Gastrocnemius medialis (tissue), 4 donors: ENCODE measurements around the gene DUSP22. TPM values are rescaled to one million over a fixed set of nuclear protein-coding genes. Genes with fewer than 3 reads are reported as not detected.
"Not testable (repeated sequence)": the region's sequence is repeated elsewhere in the genome, so short reads cannot be mapped to it uniquely, and the experiment has no call there.

Experiments
- ATAC-seq, 2 donors: fragments of 150-250 bp; one replicate each; pipeline ENCODE4 v1.9.1; 2016
- DNase-seq, 2 donors: peaks; one replicate each; pipeline ENCODE4 v3.0.0-alpha.2; 2019
- H3K27ac ChIP-seq, 4 donors: fragments of 200-600 bp; sonication (generic); 1 replicate in 1 of 4; 2 replicates in 3 of 4; pipeline ENCODE4 v1.5.1; 2016 to 2018; ENCODE audit warnings: mild to moderate bottlenecking in 2 of 4, moderate library complexity in 1 of 4
- H3K27me3 ChIP-seq, 3 donors: fragments of 200-600 bp; sonication (generic) in 2 of 3; 1 replicate in 1 of 3; 2 replicates in 2 of 3; pipeline versions ENCODE4 v1.5.1 to v1.6.0; 2016 to 2019; ENCODE audit warnings: mild to moderate bottlenecking in 1 of 3, moderate library complexity in 1 of 3
- H3K36me3 ChIP-seq, 2 donors: fragments of 200-600 bp; sonication (generic) in 1 of 2; one replicate each; pipeline ENCODE4 v1.5.1; 2017 to 2018
- H3K4me1 ChIP-seq, 2 donors: fragments of 200-600 bp; sonication (generic) in 1 of 2; one replicate each; pipeline ENCODE4 v1.5.1; 2016 to 2017; ENCODE audit warnings: mild to moderate bottlenecking in 2 of 2
- H3K4me3 ChIP-seq, 4 donors: fragments of 200-600 bp; sonication (generic) in 3 of 4; 1 replicate in 1 of 4; 2 replicates in 3 of 4; pipeline ENCODE4 v1.5.1; 2016 to 2019; ENCODE audit warnings: mild to moderate bottlenecking in 2 of 4
- H3K9me3 ChIP-seq, 3 donors: fragments of 200-600 bp; sonication (generic) in 2 of 3; 1 replicate in 1 of 3; 2 replicates in 2 of 3; pipeline ENCODE4 v1.5.1; 2016 to 2019
- POLR2A ChIP-seq, 2 donors: fragments of 450-650 bp; IDR thresholded peaks; one replicate each; pipeline ENCODE4 v1.6.1; 2017; ENCODE audit warnings: antibody characterized with exemption in 2 of 2, mild to moderate bottlenecking in 2 of 2, moderate library complexity in 2 of 2
- in situ Hi-C, 4 donors: fragments of 200-750 bp; cut with MboI; loops; one replicate each; pipeline versions ENCODE4 v1.15.0 to v1.8.0; 2017; ENCODE audit warnings: low sequenced_read_pairs in 4 of 4
- intact Hi-C: fragments of 100-400 bp; cut with DNase I; formaldehyde crosslinking; loops from one replicate; pipeline ENCODE4 v1.15.1; 2023; ENCODE audit warnings: low total_unique reads
- total RNA-seq, 4 donors: library from RNA; depleted of rRNA; stranded (reverse); fragments of >200 nt; gene quantifications; one replicate each; pipeline versions ENCODE4 v1.1.0 to v1.2.3, GENCODE V29; 2016
- TF ChIP-seq, protein P1 (sequence below), 5 experiments: fragments of 450-650 bp in 3 of 5; fragments of 200-600 bp in 2 of 5; sonication (generic) in 2 of 5; IDR thresholded peaks in 4 of 5; conservative IDR thresholded peaks in 1 of 5; 1 replicate in 4 of 5; 2 replicates in 1 of 5; pipeline ENCODE4 v1.5.1; 2016 to 2019; ENCODE audit warnings: antibody characterized with exemption in 5 of 5, mild to moderate bottlenecking in 3 of 5, moderate library complexity in 3 of 5

The DUSP22 gene
- total RNA-seq, 4 donors from 2014 or later = 53.4 to 70.7 (median 61.3) TPM

DNA sequence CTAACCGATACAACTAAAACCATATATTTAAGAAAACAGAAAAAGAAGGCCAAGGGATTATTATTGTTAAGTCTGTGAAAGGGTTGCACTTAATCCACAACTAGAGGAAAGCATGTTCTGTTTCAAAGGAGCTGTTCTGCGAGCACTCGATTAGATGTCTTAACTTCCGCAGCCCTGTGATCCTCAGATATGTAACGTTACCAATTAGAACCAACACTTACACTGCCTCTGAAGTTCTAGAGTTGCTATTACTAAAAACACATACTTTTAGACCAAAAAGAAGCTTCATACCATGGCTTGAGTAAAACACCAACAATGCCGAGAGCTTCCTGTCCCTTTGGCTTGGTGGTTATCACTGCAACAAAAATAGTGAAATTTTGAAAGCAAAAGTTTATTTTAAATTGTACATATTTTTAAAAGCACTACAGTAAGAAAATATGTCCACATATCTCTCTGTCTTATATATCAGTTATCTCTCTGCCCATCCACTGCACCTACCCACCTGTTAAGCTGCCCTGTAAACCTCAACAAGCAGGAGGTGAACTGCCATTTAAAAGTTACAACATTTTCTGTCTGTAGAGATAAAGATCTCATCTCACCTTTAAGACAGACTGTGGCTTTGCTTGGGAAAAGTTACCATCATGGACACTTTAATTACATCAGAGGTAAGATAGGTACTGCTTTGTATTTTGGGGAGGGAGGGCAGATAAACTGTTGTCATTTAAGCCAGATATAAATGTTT, 7.1 kb upstream of the DUSP22 start:
- DNase-seq (no peak), ATAC-seq (no peak)
- in situ Hi-C loops (no loop called here), intact Hi-C loops (no loop called here)
- H3K27ac ChIP-seq = no peak overlapping the region
- no peaks in the 10 kb centered on the region for H3K4me1 ChIP-seq
- H3K4me3 ChIP-seq = no peak overlapping the region
- TF ChIP-seq, protein P1, sequence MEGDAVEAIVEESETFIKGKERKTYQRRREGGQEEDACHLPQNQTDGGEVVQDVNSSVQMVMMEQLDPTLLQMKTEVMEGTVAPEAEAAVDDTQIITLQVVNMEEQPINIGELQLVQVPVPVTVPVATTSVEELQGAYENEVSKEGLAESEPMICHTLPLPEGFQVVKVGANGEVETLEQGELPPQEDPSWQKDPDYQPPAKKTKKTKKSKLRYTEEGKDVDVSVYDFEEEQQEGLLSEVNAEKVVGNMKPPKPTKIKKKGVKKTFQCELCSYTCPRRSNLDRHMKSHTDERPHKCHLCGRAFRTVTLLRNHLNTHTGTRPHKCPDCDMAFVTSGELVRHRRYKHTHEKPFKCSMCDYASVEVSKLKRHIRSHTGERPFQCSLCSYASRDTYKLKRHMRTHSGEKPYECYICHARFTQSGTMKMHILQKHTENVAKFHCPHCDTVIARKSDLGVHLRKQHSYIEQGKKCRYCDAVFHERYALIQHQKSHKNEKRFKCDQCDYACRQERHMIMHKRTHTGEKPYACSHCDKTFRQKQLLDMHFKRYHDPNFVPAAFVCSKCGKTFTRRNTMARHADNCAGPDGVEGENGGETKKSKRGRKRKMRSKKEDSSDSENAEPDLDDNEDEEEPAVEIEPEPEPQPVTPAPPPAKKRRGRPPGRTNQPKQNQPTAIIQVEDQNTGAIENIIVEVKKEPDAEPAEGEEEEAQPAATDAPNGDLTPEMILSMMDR (IDR thresholded peaks at IDR 0.05 in 4 of 5, conservative IDR thresholded peaks at IDR 0.05 in 1 of 5) = no peak
- TF ChIP-seq POLR2A (IDR thresholded peaks at IDR 0.05) = no peak
- H3K9me3 ChIP-seq = no peaks in the 10 kb centered on the region
- peaks cover 0 to 16% (median 0%) of the 10 kb centered on the region in 3 donors for H3K27me3 ChIP-seq
- no peaks in the 10 kb centered on the region for H3K36me3 ChIP-seq

DNA sequence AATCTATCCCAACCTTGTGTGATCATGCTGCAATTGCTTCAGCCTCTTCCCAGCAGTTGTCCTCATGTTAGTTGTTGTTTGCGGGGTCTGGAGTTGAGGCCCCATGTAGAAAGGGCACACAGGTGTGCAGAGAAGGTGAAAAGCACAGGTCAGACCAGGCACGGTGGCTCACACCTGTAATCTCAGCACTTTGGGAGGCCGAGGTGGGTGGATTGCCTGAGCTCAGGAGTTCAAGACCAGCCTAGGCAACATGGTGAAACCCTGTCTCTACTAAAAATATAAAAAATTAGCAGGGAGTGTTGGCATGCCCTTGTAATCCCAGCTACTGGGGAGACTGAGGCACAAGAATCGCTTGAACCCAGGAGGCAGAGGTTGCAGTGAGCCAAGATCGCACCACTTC, 6.4 kb upstream of the DUSP22 start:
- peaks cover 0 to 16% (median 0%) of the 10 kb centered on the region in 3 donors for H3K27me3 ChIP-seq
- H3K36me3 ChIP-seq, DNase-seq, H3K27ac ChIP-seq, in situ Hi-C loops, H3K4me3 ChIP-seq, H3K4me1 ChIP-seq, ATAC-seq, intact Hi-C loops, H3K9me3 ChIP-seq: not testable (repeated sequence)

GRCh38 chr6:286681-287488, 5.4 kb upstream of the DUSP22 start:
- H3K27me3 ChIP-seq = peaks cover 0 to 16% (median 0%) of the 10 kb centered on the region in 3 donors
- intact Hi-C loops (no loop called here), in situ Hi-C loops (no loop called here)
- H3K36me3 ChIP-seq = no peaks in the 10 kb centered on the region
- H3K4me3 ChIP-seq = no peak overlapping the region
- ATAC-seq = no peak
- H3K9me3 ChIP-seq = no peaks in the 10 kb centered on the region
- peaks cover 3 to 5% of the 10 kb centered on the region in 2 donors for H3K4me1 ChIP-seq
- H3K27ac ChIP-seq = no peak overlapping the region
- TF ChIP-seq, protein P1 (IDR thresholded peaks at IDR 0.05 in 4 of 5, conservative IDR thresholded peaks at IDR 0.05 in 1 of 5) = no peak
- TF ChIP-seq POLR2A (IDR thresholded peaks at IDR 0.05) = no peak
- DNase-seq = no peak

DNA sequence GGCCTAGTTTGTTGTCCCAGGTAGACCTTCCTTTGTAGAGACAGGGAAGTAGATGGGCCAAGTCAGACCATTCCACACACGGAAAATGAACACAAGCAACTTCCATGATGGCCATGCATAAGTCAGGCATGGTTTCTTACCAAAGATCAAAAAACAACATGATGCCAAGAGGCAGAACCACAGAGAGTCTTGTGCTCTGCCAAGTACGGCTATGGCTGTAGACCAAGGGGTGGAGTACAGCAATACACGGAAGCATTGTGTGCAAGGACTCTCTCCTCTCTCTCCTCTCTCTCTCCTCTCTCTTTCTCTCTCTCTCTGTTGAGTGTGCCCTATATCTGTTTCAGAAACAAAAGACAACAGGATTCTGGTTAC, 4.8 kb upstream of the DUSP22 start:
- Histone ChIP-seq H3K27me3 (peaks cover 0 to 16% (median 0%) of the 10 kb centered on the region in 3 donors), H3K9me3 (no peaks in the 10 kb centered on the region), H3K4me3 (no peak overlapping the region), H3K36me3 (no peaks in the 10 kb centered on the region), H3K4me1 (peaks cover 3 to 5% of the 10 kb centered on the region in 2 donors), H3K27ac (no peak overlapping the region)
- in situ Hi-C loops (no loop called here), intact Hi-C loops (no loop called here)
- ATAC-seq (no peak), DNase-seq (no peak)
- TF ChIP-seq, protein P1 (IDR thresholded peaks at IDR 0.05 in 4 of 5, conservative IDR thresholded peaks at IDR 0.05 in 1 of 5) = no peak
- no peak for TF ChIP-seq POLR2A (IDR thresholded peaks at IDR 0.05)

DNA sequence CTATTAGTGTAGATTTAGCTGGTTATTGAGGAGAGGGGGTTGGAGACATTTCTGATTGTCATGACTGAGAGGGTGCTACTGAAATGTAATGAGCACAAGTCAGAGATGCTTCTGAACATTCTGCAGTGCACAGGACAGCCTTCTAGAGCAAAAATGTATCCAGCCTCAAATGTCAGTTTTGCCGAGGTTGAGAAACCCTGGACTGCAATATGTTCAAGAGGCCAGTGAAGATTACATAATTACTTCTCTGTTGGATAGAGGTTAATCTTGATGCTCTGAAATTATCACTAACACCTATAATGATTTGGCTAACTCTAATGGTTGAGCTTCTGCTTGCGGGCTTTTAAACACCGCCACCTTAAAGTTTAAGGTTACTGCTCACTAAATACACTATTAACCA, 3.4 kb upstream of the DUSP22 start:
- no peak for ATAC-seq
- Histone ChIP-seq H3K36me3 (no peaks in the 10 kb centered on the region), H3K9me3 (no peaks in the 10 kb centered on the region), H3K27ac (no peak overlapping the region), H3K4me1 (peaks cover 13 to 14% of the 10 kb centered on the region in 2 donors), H3K27me3 (peaks cover 0 to 5% (median 0%) of the 10 kb centered on the region in 3 donors), H3K4me3 (no peak overlapping the region)
- TF ChIP-seq POLR2A (IDR thresholded peaks at IDR 0.05) = no peak
- TF ChIP-seq, protein P1 (IDR thresholded peaks at IDR 0.05 in 4 of 5, conservative IDR thresholded peaks at IDR 0.05 in 1 of 5) = no peak
- in situ Hi-C loops (no loop called here), intact Hi-C loops (no loop called here)
- DNase-seq = no peak
